IMR-90 (cell line): ENCODE results near the gene NDUFB10. TPM values are rescaled to one million over a fixed set of nuclear protein-coding genes. Genes with fewer than 3 reads are reported as not detected.

Source experiments
- ATAC-seq: fragments of 200-7000 bp; cut with Tn5 transposase; 2 replicates; pipeline ENCODE4 v1.9.1; 2020; ENCODE audit warnings: low read depth, mild to moderate bottlenecking, moderate library complexity
- BruUV-seq: library from RNA; stranded (reverse); fragments of 400-500 nt; replicated peaks from 2 replicates; lab custom pipeline; 2021; lab: Mats Ljungman, UMichigan
- CTCF ChIA-PET: fragments of 300-600 bp; formaldehyde crosslinking; extraction: SDS; loops from one replicate; lab custom pipeline; 2021; ENCODE audit warnings: antibody characterized with exemption; lab: Yijun Ruan, JAX
- POLR2A ChIA-PET: fragments of 300-600 bp; sonication (Branson Sonifier 250); formaldehyde crosslinking; loops from one replicate; lab custom pipeline; 2022; ENCODE audit warnings: antibody characterized with exemption; ENCODE audit not compliant: unreplicated experiment; lab: Charles Lee
- DNase-seq: peaks from one replicate; pipeline ENCODE4 v3.0.0; 2013
- H2AFZ ChIP-seq: replicated peaks from 2 replicates; pipeline ENCODE3; 2013; ENCODE audit warnings: low read length, mild to moderate bottlenecking; ENCODE audit not compliant: poor library complexity
- H2AK5ac ChIP-seq: 2 replicates; pipeline ENCODE4 v1.6.1; 2013; ENCODE audit warnings: low read depth, low read length, inconsistent platforms
- H2AK9ac ChIP-seq: replicated peaks from 2 replicates; pipeline ENCODE3; 2013; ENCODE audit warnings: mild to moderate bottlenecking, low read depth, low read length, moderate library complexity; ENCODE audit not compliant: poor library complexity
- H2BK120ac ChIP-seq: 2 replicates; pipeline ENCODE4 v1.6.1; 2013; ENCODE audit warnings: low read depth, low read length, inconsistent platforms
- H2BK15ac ChIP-seq: 3 replicates; pipeline ENCODE4 v1.6.1; 2013; ENCODE audit warnings: low read depth, low read length, inconsistent platforms
- H2BK20ac ChIP-seq: 2 replicates; pipeline ENCODE4 v1.6.1; 2013; ENCODE audit warnings: low read depth, mild to moderate bottlenecking, inconsistent platforms, low read length, moderate library complexity
- H2BK5ac ChIP-seq: 2 replicates; pipeline ENCODE4 v1.6.1; 2013; ENCODE audit warnings: mild to moderate bottlenecking, low read depth, low read length, inconsistent platforms; ENCODE audit not compliant: poor library complexity, severe bottlenecking
- H3K14ac ChIP-seq: replicated peaks from 2 replicates; pipeline ENCODE4 v1.6.1; 2013; ENCODE audit warnings: low read depth, low read length, inconsistent platforms
- H3K18ac ChIP-seq: 2 replicates; pipeline ENCODE4 v1.6.1; 2013; ENCODE audit warnings: low read depth, low read length, control low read depth
- H3K23ac ChIP-seq: 2 replicates; pipeline ENCODE4 v1.6.1; 2013; ENCODE audit warnings: low read depth, low read length, inconsistent platforms
- H3K27ac ChIP-seq: 2 replicates; pipeline ENCODE4 v1.5.1; 2013; ENCODE audit warnings: mild to moderate bottlenecking, control low read depth, low read length; ENCODE audit not compliant: insufficient read depth
- H3K27me3 ChIP-seq: 2 replicates; pipeline ENCODE4 v1.6.1; 2013; ENCODE audit warnings: low read length; ENCODE audit not compliant: control insufficient read depth, insufficient read depth
- H3K36me3 ChIP-seq: 2 replicates; pipeline ENCODE4 v1.6.1; 2013; ENCODE audit warnings: low read length, mixed read lengths; ENCODE audit not compliant: control insufficient read depth, insufficient read depth
- H3K4ac ChIP-seq: 2 replicates; pipeline ENCODE4 v1.6.1; 2013; ENCODE audit warnings: low read depth, low read length, inconsistent platforms
- H3K4me1 ChIP-seq: 2 replicates; pipeline ENCODE4 v1.6.1; 2013; ENCODE audit warnings: low read length, mixed read lengths; ENCODE audit not compliant: control insufficient read depth, insufficient read depth
- H3K4me2 ChIP-seq: 2 replicates; pipeline ENCODE4 v1.6.1; 2013; ENCODE audit warnings: low read depth, mild to moderate bottlenecking, control low read depth, low read length, moderate library complexity
- H3K4me3 ChIP-seq: 2 replicates; pipeline ENCODE4 v1.5.1; 2013; ENCODE audit warnings: low read depth, mild to moderate bottlenecking, control low read depth, low read length, moderate library complexity; ENCODE audit not compliant: insufficient read depth
- H3K56ac ChIP-seq: 2 replicates; pipeline ENCODE4 v1.6.1; 2013; ENCODE audit warnings: low read length, inconsistent platforms; ENCODE audit not compliant: insufficient read depth; ENCODE audit errors: extremely low read depth
- H3K79me1 ChIP-seq, 2 experiments: 2 replicates each; pipeline ENCODE4 v1.6.1; 2013; ENCODE audit warnings: low read length in 2 of 2, inconsistent platforms in 1 of 2, low read depth in 1 of 2
- H3K9ac ChIP-seq: 2 replicates; pipeline ENCODE4 v1.6.1; 2013; ENCODE audit warnings: low read depth, low read length, control low read depth
- H3K9me1 ChIP-seq: 2 replicates; pipeline ENCODE4 v1.6.1; 2013; ENCODE audit warnings: low read length, inconsistent platforms; ENCODE audit not compliant: insufficient read depth
- H3K9me3 ChIP-seq: 2 replicates; pipeline ENCODE4 v1.6.1; 2013; ENCODE audit warnings: low read length; ENCODE audit not compliant: control insufficient read depth, insufficient read depth
- H4K20me1 ChIP-seq: 2 replicates; pipeline ENCODE4 v1.6.1; 2013; ENCODE audit warnings: low read length, inconsistent platforms; ENCODE audit not compliant: insufficient read depth
- H4K5ac ChIP-seq: 2 replicates; pipeline ENCODE4 v1.6.1; 2013; ENCODE audit warnings: mild to moderate bottlenecking, low read depth, low read length, control low read depth
- H4K8ac ChIP-seq, 2 experiments: 2 replicates each; pipeline ENCODE4 v1.6.1; 2013; ENCODE audit warnings: low read depth in 2 of 2, low read length in 2 of 2, control low read depth in 1 of 2, inconsistent platforms in 1 of 2
- H4K91ac ChIP-seq: 2 replicates; pipeline ENCODE4 v1.6.1; 2013; ENCODE audit warnings: low read depth, low read length, inconsistent platforms; ENCODE audit not compliant: insufficient read depth
- CEBPB ChIP-seq: IDR thresholded peaks from 2 replicates; pipeline ENCODE4 v1.6.1; 2012; ENCODE audit warnings: low read depth, low read length, improper control_type of control experiment
- CHD1 ChIP-seq: IDR thresholded peaks from 2 replicates; pipeline ENCODE4 v1.6.1; 2012; ENCODE audit warnings: low read depth, low read length, improper control_type of control experiment
- CTCF ChIP-seq: conservative IDR thresholded peaks from 2 replicates; pipeline ENCODE4 v1.5.1; 2012; ENCODE audit warnings: mild to moderate bottlenecking, low read depth, low read length, improper control_type of control experiment
- MXI1 ChIP-seq: IDR thresholded peaks from 2 replicates; pipeline ENCODE4 v1.6.1; 2012; ENCODE audit warnings: low read depth, mild to moderate bottlenecking, low read length, moderate library complexity, borderline replicate concordance
- NFE2L2 ChIP-seq: fragments of 150-350 bp; IDR thresholded peaks from 2 replicates; pipeline ENCODE4 v1.6.1; 2016; ENCODE audit warnings: low read depth, mild to moderate bottlenecking, low read length
- RCOR1 ChIP-seq: IDR thresholded peaks from 2 replicates; pipeline ENCODE4 v1.6.1; 2012; ENCODE audit warnings: mild to moderate bottlenecking, low read length, improper control_type of control experiment; ENCODE audit not compliant: insufficient replicate concordance
- RFX5 ChIP-seq: IDR thresholded peaks from 2 replicates; pipeline ENCODE4 v1.8.0; 2012; ENCODE audit warnings: low read depth, mild to moderate bottlenecking, low read length, moderate library complexity
- WGBS, 2 experiments: methylation state at CpG; one replicate each; pipeline versions ENCODE4 v1.1.5 to v1.1.7; 2013; ENCODE audit warnings: missing lambda C conversion rate in 2 of 2; ENCODE audit not compliant: insufficient read length in 1 of 2; ENCODE audit errors: extremely low coverage in 2 of 2; 5-methylcytosine and 5-hydroxymethylcytosine counted together
- dilution Hi-C: fragments of 300-500 bp; cut with HindIII; formaldehyde crosslinking; loops from one replicate; pipeline ENCODE4 v1.14.3; 2018; ENCODE audit warnings: low sequenced_read_pairs; ENCODE audit not compliant: unreplicated experiment
- in situ Hi-C: fragments of 300-500 bp; cut with MboI; formaldehyde crosslinking; loops from 3 replicates; pipeline ENCODE4 v1.14.3; 2019; ENCODE audit warnings: low sequenced_read_pairs, inconsistent platforms, mixed read lengths
- intact Hi-C: fragments of 100-400 bp; cut with micrococcal nuclease; formaldehyde crosslinking; loops from 2 replicates; pipeline ENCODE4 v1.10.0; 2022
- polyA plus RNA-seq, 3 experiments: library from polyadenylated mRNA; depleted of rRNA; stranded (reverse); fragments of >200 nt; gene quantifications; 2 replicates each; pipeline ENCODE4 v1.2.3, GENCODE V29; 2012; ENCODE audit warnings: low replicate concordance in 1 of 3
- total RNA-seq: library from RNA; depleted of rRNA; stranded (reverse); fragments of >200 nt; gene quantifications from 2 replicates; pipeline ENCODE4 v1.2.3, GENCODE V29; 2012

NDUFB10 gene
- total and polyA plus RNA-seq, 2 of the 4 experiments (the other 2 are of a cell fraction) = 189 to 220 TPM

GRCh38 chr16:1917056-1917664 is 42.2 kb upstream of the NDUFB10 start:
- TF ChIP-seq MXI1 (no peak), CHD1 (no peak), CTCF (no peak), CEBPB (no peak), RFX5 (no peak), NFE2L2 (no peak), RCOR1 (no peak)
- H3K27ac ChIP-seq = no peak overlapping the region
- H3K14ac ChIP-seq = no peak overlapping the region
- H3K79me1 ChIP-seq = no peaks in the 10 kb centered on the region
- no peak overlapping the region for H3K18ac ChIP-seq
- dilution Hi-C loops = no loop called here
- H3K9me1 ChIP-seq = no peaks in the 10 kb centered on the region; the same call in 1 of the 2 replicates
- no peak overlapping the region for H3K4me2 ChIP-seq
- ATAC-seq = no peak
- H3K9me3 ChIP-seq = no peaks in the 10 kb centered on the region
- H3K9ac ChIP-seq = no peak overlapping the region
- no peak overlapping the region for H3K4ac ChIP-seq
- H2BK120ac ChIP-seq = no peak overlapping the region
- H2AFZ ChIP-seq = no peak overlapping the region
- no peak overlapping the region for H2BK20ac ChIP-seq
- intact Hi-C loops = no loop called here
- no peak overlapping the region for H2AK9ac ChIP-seq
- in situ Hi-C loops = no loop called here
- no peak overlapping the region for H4K91ac ChIP-seq
- no peak for DNase-seq
- H3K36me3 ChIP-seq = no peaks in the 10 kb centered on the region
- WGBS, 2 experiments = 6% methylated on average over 12 of the region's 22 CpGs; no CpG with 5 or more reads in 1 of the 2 experiments
- no peak overlapping the region for H3K56ac ChIP-seq
- no peak overlapping the region for H4K8ac ChIP-seq
- no peak overlapping the region for H2AK5ac ChIP-seq
- ChIA-PET POLR2A (no interaction called here), CTCF (no interaction called here)
- no peaks in the 10 kb centered on the region for H3K4me1 ChIP-seq
- no peak overlapping the region for H2BK5ac ChIP-seq
- H4K5ac ChIP-seq = no peak overlapping the region
- H4K20me1 ChIP-seq = no peaks in the 10 kb centered on the region
- peaks cover 82% of the 10 kb centered on the region for H3K27me3 ChIP-seq
- H2BK15ac ChIP-seq = no peak overlapping the region
- H3K4me3 ChIP-seq = no peak overlapping the region
- no TSS peak for BruUV-seq
- no peak overlapping the region for H3K23ac ChIP-seq
